SK-N-MC (cell line): ENCODE results near the gene ERP44.

ENCODE experiments used
- EZH2 ChIP-seq: fragments of 200-600 bp; sonication (generic); IDR thresholded peaks from one replicate; pipeline ENCODE4 v1.6.1; 2017; ENCODE audit warnings: antibody characterized with exemption
- FOXP2 ChIP-seq: optimal IDR thresholded peaks from 2 replicates; pipeline ENCODE3; 2011; ENCODE audit warnings: mild to moderate bottlenecking, moderate library complexity; ENCODE audit not compliant: insufficient read depth; ENCODE audit errors: extremely low read length, control extremely low read depth
- POLR2AphosphoS5 ChIP-seq: IDR thresholded peaks from 2 replicates; pipeline ENCODE4 v1.6.1; 2012; ENCODE audit warnings: mild to moderate bottlenecking, low read depth, low read length, borderline replicate concordance

DNA sequence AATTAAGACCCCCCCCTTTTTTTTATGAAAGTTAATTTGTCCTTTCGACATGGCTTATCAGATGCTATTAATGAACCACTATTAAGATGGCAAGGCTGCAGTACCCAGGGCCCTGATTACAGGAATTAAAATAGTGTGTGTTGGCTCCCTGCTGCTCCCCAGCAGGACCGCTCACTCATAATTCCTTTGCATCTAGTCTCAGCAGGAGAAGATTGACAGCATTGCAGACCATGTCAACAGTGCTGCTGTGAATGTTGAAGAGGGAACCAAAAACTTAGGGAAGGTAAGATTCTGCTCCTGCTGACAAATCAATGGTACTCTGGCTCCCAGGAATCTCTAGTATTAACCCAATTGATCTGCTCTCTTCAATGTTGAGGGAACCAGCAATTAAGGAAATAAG, 131.3 kb downstream of the ERP44 start:
- TF ChIP-seq FOXP2: no peak
- TF ChIP-seq POLR2AphosphoS5: no peak
- no peak for TF ChIP-seq EZH2
